ENCODE data around the gene LRCH2. TPM values are rescaled to one million over a fixed set of nuclear protein-coding genes. Genes with fewer than 3 reads are reported as not detected.

Gene LRCH2
- total and polyA plus RNA-seq, 8 donors: 0.58 to 21.8 (median 3.0) TPM

DNA sequence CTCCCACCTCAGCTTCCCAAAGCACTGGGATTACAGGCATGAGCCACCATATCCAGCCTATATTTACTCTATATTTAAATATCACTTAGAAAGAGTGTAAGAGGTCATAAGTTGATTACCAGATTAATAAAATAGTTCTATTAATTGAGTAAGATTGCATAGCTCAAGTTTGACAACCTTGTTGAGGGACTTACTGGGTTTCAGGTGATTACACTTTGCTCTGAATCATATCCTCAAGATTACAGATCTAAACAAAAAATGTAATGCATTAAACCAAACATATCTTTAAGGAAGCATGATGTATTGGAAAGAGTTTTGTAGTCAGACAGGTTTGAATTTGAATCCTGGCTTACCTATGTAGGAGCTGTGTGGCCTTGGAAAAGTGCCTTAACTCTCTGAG is 168.6 kb downstream of the LRCH2 start:
- no peaks in the 10 kb centered on the region for H3K27me3 ChIP-seq
- TF ChIP-seq EP300 (IDR thresholded peaks at IDR 0.05) (no peak), POLR2A (IDR thresholded peaks at IDR 0.05) (no peak), POLR2AphosphoS5 (IDR thresholded peaks at IDR 0.05) (no peak)
- TF ChIP-seq, protein P1, sequence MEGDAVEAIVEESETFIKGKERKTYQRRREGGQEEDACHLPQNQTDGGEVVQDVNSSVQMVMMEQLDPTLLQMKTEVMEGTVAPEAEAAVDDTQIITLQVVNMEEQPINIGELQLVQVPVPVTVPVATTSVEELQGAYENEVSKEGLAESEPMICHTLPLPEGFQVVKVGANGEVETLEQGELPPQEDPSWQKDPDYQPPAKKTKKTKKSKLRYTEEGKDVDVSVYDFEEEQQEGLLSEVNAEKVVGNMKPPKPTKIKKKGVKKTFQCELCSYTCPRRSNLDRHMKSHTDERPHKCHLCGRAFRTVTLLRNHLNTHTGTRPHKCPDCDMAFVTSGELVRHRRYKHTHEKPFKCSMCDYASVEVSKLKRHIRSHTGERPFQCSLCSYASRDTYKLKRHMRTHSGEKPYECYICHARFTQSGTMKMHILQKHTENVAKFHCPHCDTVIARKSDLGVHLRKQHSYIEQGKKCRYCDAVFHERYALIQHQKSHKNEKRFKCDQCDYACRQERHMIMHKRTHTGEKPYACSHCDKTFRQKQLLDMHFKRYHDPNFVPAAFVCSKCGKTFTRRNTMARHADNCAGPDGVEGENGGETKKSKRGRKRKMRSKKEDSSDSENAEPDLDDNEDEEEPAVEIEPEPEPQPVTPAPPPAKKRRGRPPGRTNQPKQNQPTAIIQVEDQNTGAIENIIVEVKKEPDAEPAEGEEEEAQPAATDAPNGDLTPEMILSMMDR (IDR thresholded peaks at IDR 0.05): no peak
- H3K36me3 ChIP-seq: no peaks in the 10 kb centered on the region
- no peak for DNase-seq
- H3K4me1 ChIP-seq: no peaks in the 10 kb centered on the region
- no peak overlapping the region for H3K4me3 ChIP-seq
- peaks cover 0 to 16% (median 8%) of the 10 kb centered on the region in 4 donors for H3K9me3 ChIP-seq
- H3K27ac ChIP-seq: no peak overlapping the region
- intact Hi-C loops (cut with DNase I; ENCODE audit: low total_unique reads): no loop called here

Small RNA genes lying within 50 kb of the gene (small RNA-seq; reads per million reads assigned to genes)
- gene RF00019: 0 reads per million in 4 donors
- 41.8 to 159 (median 98.9) reads per million in 4 donors for gene SNORA35B

Other genes starting within 250 kb of the LRCH2 start
- 1 to 10 TPM in 1 of 5 donors, under 1 TPM in 1, not detected in 3; 0.55 to 1.7 TPM for gene IL13RA2, start 216.5 kb downstream of the LRCH2 start, total RNA-seq
- 1 to 10 TPM in 1 of 3 donors, under 1 TPM in 2; 0.10 to 1.9 (median 0.61) TPM for gene IL13RA2, start 216.5 kb downstream of the LRCH2 start, polyA plus RNA-seq
- not detected for gene RBMXL3, start 44.7 kb downstream of the LRCH2 start, total RNA-seq
- gene RBMXL3, start 44.7 kb downstream of the LRCH2 start, polyA plus RNA-seq: not detected
- not detected for gene LUZP4, start 55.6 kb upstream of the LRCH2 start, total RNA-seq
- not detected for gene LUZP4, start 55.6 kb upstream of the LRCH2 start, polyA plus RNA-seq

All from stomach (tissue), 9 donors.